GM12874 (cell line): ENCODE results near the gene NFATC3.

Experiments
- TF ChIP-seq, protein P1 (sequence below): IDR thresholded peaks from 2 replicates; pipeline ENCODE4 v1.5.1; 2011; ENCODE audit warnings: low read depth, mild to moderate bottlenecking, control low read depth, low read length, moderate library complexity; ENCODE audit not compliant: insufficient read depth

NFATC3 gene

DNA sequence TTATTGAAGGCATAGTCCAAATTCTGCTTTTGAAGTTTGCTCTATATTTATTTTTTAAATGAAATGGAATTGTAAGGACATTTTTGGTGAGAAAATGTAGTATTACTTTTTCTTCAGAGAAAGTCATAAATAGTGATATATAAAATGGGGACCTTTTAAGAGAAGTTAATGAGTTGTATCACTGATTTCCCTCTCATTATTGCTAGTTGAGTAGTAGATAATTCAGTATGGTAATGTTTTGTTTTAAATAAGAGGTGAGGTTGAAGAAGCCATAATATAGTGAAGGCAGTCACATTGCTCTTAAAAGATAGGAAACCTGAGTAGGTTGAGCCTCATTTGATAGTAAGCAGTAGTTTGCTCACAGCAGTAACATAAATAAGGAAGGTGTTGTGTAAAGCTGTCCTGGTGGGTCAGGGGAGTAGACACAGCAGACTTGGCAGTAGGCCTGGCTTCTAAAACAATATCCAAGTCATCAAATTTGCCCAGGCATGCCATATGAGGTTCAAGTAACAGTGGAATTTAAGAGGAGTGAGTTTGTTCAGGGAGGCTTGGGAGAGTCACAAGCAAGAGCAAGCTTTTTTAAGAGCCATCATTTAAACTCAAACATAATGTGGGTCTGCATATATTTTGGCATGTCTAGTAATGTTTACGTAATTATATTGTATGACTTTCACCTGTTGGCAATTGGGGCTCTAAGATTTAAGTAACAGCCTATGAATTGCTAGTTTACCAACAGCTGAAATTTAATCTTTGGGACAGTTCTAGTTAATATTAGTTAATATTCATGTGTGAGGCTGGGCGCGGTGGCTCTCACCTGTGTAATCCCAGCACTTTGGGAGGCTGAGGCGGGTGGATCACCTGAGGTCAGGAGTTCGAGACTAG is 6.5 kb downstream of the NFATC3 start:
- TF ChIP-seq, protein P1, sequence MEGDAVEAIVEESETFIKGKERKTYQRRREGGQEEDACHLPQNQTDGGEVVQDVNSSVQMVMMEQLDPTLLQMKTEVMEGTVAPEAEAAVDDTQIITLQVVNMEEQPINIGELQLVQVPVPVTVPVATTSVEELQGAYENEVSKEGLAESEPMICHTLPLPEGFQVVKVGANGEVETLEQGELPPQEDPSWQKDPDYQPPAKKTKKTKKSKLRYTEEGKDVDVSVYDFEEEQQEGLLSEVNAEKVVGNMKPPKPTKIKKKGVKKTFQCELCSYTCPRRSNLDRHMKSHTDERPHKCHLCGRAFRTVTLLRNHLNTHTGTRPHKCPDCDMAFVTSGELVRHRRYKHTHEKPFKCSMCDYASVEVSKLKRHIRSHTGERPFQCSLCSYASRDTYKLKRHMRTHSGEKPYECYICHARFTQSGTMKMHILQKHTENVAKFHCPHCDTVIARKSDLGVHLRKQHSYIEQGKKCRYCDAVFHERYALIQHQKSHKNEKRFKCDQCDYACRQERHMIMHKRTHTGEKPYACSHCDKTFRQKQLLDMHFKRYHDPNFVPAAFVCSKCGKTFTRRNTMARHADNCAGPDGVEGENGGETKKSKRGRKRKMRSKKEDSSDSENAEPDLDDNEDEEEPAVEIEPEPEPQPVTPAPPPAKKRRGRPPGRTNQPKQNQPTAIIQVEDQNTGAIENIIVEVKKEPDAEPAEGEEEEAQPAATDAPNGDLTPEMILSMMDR = no peak

DNA sequence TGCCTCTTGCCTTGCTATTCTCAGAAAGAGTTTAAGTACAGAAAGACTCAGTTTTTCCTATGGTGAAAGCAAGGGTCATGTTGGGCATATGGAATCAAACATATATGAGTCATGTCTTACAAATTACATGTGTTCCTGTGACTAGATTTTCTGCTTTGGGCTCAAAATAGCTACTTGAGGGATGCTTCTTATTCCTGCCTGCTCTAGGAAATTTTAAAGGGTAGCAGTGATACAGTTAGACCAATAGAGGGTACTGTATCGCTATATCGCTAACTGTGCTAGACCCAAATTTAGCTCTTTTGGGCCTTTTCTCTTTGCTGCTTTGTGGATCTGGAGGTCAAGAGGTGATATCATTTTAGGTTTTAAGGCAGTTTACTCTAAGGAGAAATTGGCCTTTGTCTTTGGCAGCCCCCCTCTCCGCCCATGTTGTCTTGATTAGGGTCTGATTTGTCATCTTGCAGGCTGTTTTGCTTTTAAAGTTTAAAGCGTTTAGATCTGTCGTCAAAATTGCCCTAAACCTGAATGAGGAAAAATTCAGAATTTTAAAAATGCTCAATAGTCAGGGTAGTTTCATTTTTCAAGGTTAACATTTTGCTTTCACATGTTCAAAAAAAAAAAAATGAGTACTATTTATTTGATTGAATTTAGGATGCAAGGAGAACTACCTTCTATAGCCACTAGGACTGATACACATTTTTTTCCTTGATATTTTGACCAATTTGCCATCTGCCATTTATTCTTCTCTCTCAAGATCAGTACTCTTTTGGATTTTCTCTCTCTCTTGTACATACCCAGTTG is 8.8 kb downstream of the NFATC3 start:
- TF ChIP-seq, protein P1 = peak; percentile 29; the same call in 1 of the 2 replicates

DNA sequence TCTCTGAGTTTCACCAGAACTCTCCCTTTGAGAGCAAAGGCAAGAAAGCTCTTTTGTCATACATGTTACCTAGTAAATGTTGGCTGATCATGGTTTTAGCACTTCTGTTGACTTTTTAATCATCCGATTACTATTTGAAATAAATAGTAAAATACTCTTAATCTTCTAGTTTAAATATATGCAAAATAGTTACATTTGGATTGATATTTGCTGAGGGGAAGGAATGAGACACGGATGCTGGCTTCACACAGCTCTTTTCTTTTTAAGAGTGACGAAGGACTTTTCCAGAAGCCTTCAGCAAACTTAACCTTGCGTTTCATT is 9.4 kb downstream of the NFATC3 start:
- TF ChIP-seq, protein P1 = no peak

DNA sequence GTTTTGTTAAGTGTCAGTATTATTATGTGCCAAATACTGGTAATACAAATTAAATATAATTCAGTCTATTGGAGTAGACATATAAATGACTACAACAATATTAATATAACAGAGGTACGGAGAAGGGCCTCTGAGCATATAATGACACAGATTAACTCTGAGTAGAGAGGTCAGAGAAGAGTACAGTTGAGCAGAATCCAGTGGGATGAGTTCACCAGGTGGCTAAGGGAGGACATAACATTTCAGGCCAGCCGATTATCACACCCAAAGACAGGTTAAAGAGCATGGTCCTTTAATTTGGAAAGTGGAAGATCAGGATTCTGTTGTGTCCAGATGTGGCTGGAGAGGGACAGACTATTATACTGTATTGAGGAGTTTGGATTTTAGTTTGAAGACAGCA is 11.3 kb downstream of the NFATC3 start:
- TF ChIP-seq, protein P1 = no peak

DNA sequence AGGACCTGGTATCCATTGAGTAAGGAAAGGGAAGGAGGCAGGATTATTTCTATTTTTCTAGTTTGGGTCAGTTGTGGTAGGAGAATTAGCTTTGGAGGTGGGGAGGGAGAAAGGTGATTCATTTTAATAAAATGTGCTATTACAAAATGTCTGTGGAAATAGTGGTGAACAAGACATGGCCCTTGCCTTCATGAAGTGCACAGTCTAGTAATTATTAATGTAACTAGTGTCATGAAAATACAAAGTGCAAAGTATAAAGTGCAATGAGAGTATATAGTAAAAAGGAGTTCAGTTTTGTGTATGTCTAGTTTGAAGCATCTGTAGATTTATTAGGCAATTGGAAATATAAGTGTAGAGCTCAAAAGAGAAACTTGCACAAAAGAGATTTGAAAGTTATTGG is 11.9 kb downstream of the NFATC3 start:
- TF ChIP-seq, protein P1 = no peak

DNA sequence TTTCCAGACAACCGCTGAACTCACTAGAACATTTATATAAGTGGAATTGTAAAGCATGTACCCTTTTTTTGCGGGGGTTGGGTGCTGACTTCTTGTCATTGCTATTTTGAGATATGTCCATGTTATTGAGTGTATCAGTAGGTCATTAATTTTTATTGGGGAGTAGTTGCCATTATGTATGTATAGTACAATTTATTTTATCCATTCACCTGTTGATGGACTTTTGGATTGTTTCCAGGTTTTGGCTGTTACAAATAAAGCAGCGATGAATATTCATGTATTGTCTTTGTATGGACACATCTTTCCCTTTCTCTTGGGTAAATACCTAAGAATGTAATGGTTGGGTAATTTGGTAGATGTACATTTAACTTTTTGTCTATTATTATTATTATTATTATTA is 12.7 kb downstream of the NFATC3 start:
- TF ChIP-seq, protein P1 = no peak

DNA sequence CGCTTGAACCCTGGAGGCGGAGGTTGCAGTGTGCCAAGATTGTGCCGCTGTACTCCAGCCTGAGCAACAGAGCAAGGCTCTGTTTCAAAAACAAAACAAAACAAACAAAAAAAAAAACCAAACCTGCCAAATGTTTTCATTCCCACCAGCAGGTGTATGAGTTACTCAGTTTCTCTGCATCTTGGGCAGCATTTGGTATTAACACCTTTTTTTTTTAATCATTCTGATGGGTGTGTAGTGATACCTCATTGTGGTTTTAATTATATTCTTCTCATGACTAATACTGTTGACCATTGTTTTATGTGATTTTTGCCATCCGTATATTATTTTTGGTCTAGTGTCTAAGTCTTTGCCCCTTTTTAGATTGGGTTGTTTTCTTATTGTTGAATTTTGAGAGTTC is 15.3 kb downstream of the NFATC3 start:
- TF ChIP-seq, protein P1 = no peak
